22Rv1 (cell line): ENCODE data around the gene MARK1.

ENCODE experiments used
- H3K27ac ChIP-seq: fragments of 450-650 bp; 2 replicates; pipeline ENCODE4 v1.5.1; 2017
- CTCF ChIP-seq: fragments of 450-650 bp; IDR thresholded peaks from 2 replicates; pipeline ENCODE4 v1.5.1; 2017; ENCODE audit warnings: mild to moderate bottlenecking
- ZFX ChIP-seq: fragments of 450-650 bp; IDR thresholded peaks from 2 replicates; pipeline ENCODE4 v1.6.1; 2017; ENCODE audit warnings: antibody characterized with exemption, borderline replicate concordance

Gene MARK1

GRCh38 chr1:220573836-220574235, 45.9 kb downstream of the MARK1 start:
- TF ChIP-seq ZFX, result no peak
- no peak for TF ChIP-seq CTCF
- no peak overlapping the region for H3K27ac ChIP-seq

- no peak overlapping the region for H3K27ac ChIP-seq
- TF ChIP-seq ZFX (no peak), CTCF (no peak)
Measured at GRCh38 chr1:220575718-220576497, 48.0 kb downstream of the MARK1 start.

- no peak overlapping the region for H3K27ac ChIP-seq
- no peak for TF ChIP-seq ZFX
- no peak for TF ChIP-seq CTCF
Measured at GRCh38 chr1:220577926-220578325, 50.0 kb downstream of the MARK1 start.

- no peak for TF ChIP-seq ZFX
- TF ChIP-seq CTCF, result no peak
- no peak overlapping the region for H3K27ac ChIP-seq
Measured at GRCh38 chr1:220579317-220579716, 51.4 kb downstream of the MARK1 start.

GRCh38 chr1:220592714-220593113, 64.8 kb downstream of the MARK1 start:
- no peak for TF ChIP-seq ZFX
- TF ChIP-seq CTCF, result no peak
- no peak overlapping the region for H3K27ac ChIP-seq

GRCh38 chr1:220594356-220594755, 66.4 kb downstream of the MARK1 start:
- TF ChIP-seq ZFX (no peak), CTCF (no peak)
- no peak overlapping the region for H3K27ac ChIP-seq

GRCh38 chr1:220595179-220595578, 67.2 kb downstream of the MARK1 start:
- TF ChIP-seq ZFX (no peak), CTCF (no peak)
- H3K27ac ChIP-seq, result no peak overlapping the region
